WERI-Rb-1 (cell line): ENCODE results near the gene PDE2A.

Experiments used
- DNase-seq: peaks from one replicate; pipeline ENCODE4 v3.0.0-alpha.2; 2020
- H3K27ac ChIP-seq: fragments of 250-450 bp; sonication (Bioruptor Pico); 2 replicates; pipeline ENCODE4 v1.5.1; 2020; ENCODE audit warnings: mild to moderate bottlenecking, moderate library complexity
- H3K27me3 ChIP-seq: fragments of 250-450 bp; sonication (Bioruptor Pico); 2 replicates; pipeline ENCODE4 v1.5.1; 2021; ENCODE audit warnings: mild to moderate bottlenecking, low read depth, moderate library complexity; ENCODE audit not compliant: insufficient read depth, severe bottlenecking
- H3K36me3 ChIP-seq: fragments of 250-450 bp; sonication (Bioruptor Pico); 2 replicates; pipeline ENCODE4 v1.5.1; 2020; ENCODE audit warnings: mild to moderate bottlenecking, moderate library complexity
- H3K4me3 ChIP-seq: 2 replicates; pipeline ENCODE4 v1.5.1; 2011; ENCODE audit warnings: low read depth, mild to moderate bottlenecking, control low read depth, low read length
- H3K9me3 ChIP-seq: fragments of 250-450 bp; sonication (Bioruptor Pico); 2 replicates; pipeline ENCODE4 v1.5.1; 2021; ENCODE audit warnings: mild to moderate bottlenecking, moderate library complexity; ENCODE audit not compliant: severe bottlenecking
- TF ChIP-seq, protein P1 (sequence below): IDR thresholded peaks from 2 replicates; pipeline ENCODE4 v1.5.1; 2011; ENCODE audit warnings: low read depth, mild to moderate bottlenecking, control low read depth, inconsistent platforms, low read length

The PDE2A gene

DNA sequence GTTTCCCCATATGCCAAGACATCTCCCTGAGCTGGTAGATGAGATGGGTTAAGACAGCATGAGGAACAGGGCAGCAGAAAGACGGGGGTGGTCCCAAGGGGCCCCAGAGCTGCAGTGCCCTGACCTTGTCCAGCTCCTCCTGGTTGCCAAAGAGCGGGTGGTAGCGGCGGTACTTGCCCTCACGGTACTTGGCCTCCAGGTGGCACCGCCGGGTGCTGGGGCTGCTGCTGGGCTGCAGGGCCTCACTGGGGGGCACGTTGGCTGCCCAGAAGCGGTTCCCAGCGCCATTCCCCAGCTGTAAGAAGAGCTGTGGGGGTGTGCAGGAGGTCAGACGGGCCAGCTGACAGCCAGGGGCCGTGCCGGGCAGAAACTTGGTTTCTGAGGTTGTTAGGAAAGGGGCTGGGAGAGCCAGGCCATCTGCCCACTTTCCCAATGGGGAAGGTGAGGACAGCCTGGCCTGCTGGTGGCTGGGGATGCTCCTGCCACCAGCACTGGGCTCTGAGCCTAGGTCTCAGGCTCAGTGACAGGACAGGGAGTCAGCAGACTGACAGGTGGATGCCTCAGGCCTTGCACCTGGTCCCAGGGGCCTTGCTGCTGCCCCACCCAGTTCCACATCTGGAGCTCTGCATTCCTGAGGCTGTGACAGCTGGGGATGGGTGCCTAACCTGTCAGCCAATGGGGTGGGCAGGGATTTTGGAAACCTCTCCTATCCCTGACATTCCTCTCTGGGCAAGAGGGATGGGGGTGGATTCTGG, 30.0 kb upstream of the PDE2A start:
- DNase-seq = no peak
- Histone ChIP-seq H3K4me3 (no peak overlapping the region), H3K27me3 (no peaks in the 10 kb centered on the region), H3K27ac (peak overlapping the region; percentile 50), H3K9me3 (no peaks in the 10 kb centered on the region), H3K36me3 (peaks cover 44% of the 10 kb centered on the region)
- TF ChIP-seq, protein P1, sequence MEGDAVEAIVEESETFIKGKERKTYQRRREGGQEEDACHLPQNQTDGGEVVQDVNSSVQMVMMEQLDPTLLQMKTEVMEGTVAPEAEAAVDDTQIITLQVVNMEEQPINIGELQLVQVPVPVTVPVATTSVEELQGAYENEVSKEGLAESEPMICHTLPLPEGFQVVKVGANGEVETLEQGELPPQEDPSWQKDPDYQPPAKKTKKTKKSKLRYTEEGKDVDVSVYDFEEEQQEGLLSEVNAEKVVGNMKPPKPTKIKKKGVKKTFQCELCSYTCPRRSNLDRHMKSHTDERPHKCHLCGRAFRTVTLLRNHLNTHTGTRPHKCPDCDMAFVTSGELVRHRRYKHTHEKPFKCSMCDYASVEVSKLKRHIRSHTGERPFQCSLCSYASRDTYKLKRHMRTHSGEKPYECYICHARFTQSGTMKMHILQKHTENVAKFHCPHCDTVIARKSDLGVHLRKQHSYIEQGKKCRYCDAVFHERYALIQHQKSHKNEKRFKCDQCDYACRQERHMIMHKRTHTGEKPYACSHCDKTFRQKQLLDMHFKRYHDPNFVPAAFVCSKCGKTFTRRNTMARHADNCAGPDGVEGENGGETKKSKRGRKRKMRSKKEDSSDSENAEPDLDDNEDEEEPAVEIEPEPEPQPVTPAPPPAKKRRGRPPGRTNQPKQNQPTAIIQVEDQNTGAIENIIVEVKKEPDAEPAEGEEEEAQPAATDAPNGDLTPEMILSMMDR = 0 out of 2 replicates have a peak, but pooled peaks have one; percentile 2

DNA sequence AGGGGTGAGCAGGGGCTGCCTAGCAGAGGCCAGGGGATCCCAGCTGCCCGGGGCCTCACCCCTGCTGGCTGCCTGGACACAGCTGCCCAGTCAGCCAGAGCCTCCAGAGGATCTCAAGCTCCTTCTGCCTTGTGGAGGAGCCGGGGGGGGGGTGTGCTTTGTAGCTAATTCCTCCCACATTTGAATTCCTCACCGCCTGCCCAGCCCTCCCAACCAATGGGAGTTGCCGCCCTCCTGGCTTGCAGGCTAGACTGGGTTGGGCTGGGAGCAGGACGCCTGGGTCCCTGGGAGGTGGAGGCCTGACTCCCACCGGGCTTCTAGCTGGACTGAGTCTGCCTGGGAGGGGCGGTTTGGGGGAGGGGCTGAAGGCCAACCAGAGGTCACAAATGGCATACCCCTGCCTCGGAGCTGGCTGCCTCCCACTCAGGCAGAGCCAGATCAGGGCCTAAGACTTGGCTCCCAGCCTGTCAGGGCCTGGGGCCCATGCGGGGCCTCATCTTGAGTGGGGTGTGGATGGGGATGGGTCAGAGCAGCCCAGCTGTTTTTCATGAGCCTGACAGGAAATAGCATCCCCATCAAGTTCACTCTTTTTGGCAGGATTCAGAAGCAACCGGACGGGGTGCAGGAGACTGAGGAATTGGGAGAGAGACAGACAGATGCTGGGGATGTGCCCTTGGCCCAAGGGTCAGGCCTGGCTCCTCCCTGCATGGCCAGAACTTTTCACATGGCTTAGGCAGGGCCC, 29.2 kb upstream of the PDE2A start:
- DNase-seq = peak; percentile 86

DNA sequence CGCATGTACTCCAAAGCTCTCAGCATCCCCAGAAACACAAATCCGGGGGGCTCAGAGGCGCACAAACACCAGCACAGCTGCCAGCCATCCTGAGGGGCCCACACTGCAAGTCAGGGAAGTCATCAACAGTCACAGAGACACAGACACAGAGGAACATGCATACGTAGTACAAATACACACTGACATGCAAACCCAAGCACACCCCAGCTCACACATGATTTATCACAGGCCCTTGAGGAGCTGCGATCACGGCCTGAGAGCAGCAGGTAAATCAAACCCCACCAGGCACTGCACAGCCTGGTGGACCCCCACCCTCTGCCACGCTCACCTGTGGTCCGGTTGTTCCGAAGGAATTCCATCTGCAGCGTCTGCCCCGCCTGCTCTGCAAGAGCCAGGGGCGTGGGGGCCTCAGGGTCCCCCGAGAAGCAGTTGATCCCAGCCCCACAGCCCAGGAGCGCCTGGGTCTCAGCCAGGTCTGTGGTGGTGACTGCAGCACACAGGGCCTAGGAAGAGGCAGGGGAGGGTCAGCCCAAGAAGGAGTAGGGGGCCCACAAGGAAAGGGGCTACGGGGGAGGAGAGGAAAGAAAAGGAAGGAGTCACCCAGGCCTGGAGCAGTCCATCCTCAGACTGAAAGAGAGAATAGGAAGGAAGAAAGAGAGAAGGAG, 28.5 kb upstream of the PDE2A start:
- DNase-seq = no peak
- peaks cover 51% of the 10 kb centered on the region for H3K36me3 ChIP-seq
- H3K27ac ChIP-seq = peak overlapping the region; percentile 68
- TF ChIP-seq, protein P1 = no peak
- H3K27me3 ChIP-seq = no peaks in the 10 kb centered on the region
- no peak overlapping the region for H3K4me3 ChIP-seq
- H3K9me3 ChIP-seq = no peaks in the 10 kb centered on the region

More for the DNA sequence above, 29.2 kb upstream of the PDE2A start:
- no peaks in the 10 kb centered on the region for H3K27me3 ChIP-seq
- no peak overlapping the region for H3K4me3 ChIP-seq
- H3K36me3 ChIP-seq = peaks cover 48% of the 10 kb centered on the region
- TF ChIP-seq, protein P1 = no peak
- peak overlapping the region; percentile 68 for H3K27ac ChIP-seq
- no peaks in the 10 kb centered on the region for H3K9me3 ChIP-seq

DNA sequence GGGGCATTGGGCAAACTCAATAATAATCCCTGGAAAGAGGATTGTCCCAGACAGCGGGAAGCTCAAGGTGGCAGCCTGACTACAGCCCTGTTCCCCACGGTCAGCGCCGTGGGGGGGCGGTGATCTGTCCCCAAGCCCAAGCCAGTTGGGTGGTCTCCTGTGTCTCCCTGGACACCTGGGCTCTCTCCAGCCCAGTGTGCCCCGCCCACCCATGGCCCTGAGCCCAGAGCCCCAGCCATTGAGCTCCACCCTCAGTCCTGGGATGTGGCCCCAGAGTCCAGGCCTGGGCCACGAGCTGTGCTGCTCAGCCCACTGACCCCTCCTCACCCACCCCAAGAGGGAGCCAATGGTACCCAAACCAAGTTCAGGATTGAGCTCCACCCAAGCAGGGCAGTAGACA, 27.9 kb upstream of the PDE2A start:
- no peaks in the 10 kb centered on the region for H3K9me3 ChIP-seq
- peaks cover 54% of the 10 kb centered on the region for H3K36me3 ChIP-seq
- H3K4me3 ChIP-seq = no peak overlapping the region
- H3K27ac ChIP-seq = no peak overlapping the region
- DNase-seq = no peak
- H3K27me3 ChIP-seq = no peaks in the 10 kb centered on the region
- TF ChIP-seq, protein P1 = no peak

DNA sequence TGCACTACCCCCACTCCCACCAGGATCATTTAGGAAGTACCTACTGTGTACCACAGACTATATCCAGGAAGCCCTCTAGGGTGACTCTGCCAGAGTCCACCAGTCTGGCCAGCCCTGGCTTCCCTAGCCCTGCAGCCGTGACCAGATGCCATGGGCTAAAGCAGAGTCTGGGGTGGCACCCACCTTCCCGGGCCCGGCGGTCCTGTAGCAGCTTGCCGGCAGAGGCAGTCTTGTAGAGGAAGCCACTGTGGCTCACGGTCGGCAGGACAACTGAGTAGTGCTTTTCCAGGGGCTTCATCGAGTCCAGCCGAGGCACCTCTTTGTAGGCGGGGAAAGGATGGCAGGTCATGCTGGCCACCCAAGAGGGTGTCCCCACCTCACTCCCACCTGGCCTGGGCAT, 27.2 kb upstream of the PDE2A start:
- Histone ChIP-seq H3K36me3 (peaks cover 58% of the 10 kb centered on the region), H3K4me3 (no peak overlapping the region), H3K27ac (no peak overlapping the region), H3K9me3 (no peaks in the 10 kb centered on the region), H3K27me3 (no peaks in the 10 kb centered on the region)
- no peak for DNase-seq
- TF ChIP-seq, protein P1 = no peak
